ENCODE results near the gene ARFRP1. TPM values are rescaled to one million over a fixed set of nuclear protein-coding genes. Genes with fewer than 3 reads are reported as not detected.

The ARFRP1 gene
- total and polyA plus RNA-seq, 12 donors, result 18.8 to 75.9 (median 42.2) TPM

- H3K27ac ChIP-seq, result no peak overlapping the region
- peaks cover 0 to 47% of the 10 kb centered on the region in 2 donors for H3K36me3 ChIP-seq (replicated peaks in 1 of 2)
- H3K4me1 ChIP-seq (replicated peaks in 1 of 2), result no peaks in the 10 kb centered on the region
- H3K9me3 ChIP-seq (replicated peaks in 1 of 3), result no peaks in the 10 kb centered on the region
- no peak for TF ChIP-seq CTCF (IDR thresholded peaks at IDR 0.05)
- no peak for TF ChIP-seq POLR2A (IDR thresholded peaks at IDR 0.05)
- H3K27me3 ChIP-seq, result no peaks in the 10 kb centered on the region
- no peak overlapping the region for H3K4me3 ChIP-seq
- intact Hi-C loops (cut with DNase I), result no loop called here
- WGBS, 4 donors, result 91 to 97% (median 94%) methylated on average over 11 of the region's 11 CpGs
- no peak for DNase-seq
Observed at GRCh38 chr20:63668351-63668750, 39.4 kb downstream of the ARFRP1 start.

GRCh38 chr20:63667858-63668257 is 39.9 kb downstream of the ARFRP1 start:
- no peaks in the 10 kb centered on the region for H3K27me3 ChIP-seq
- DNase-seq, result no peak
- no peak for TF ChIP-seq POLR2A (IDR thresholded peaks at IDR 0.05)
- no peak for TF ChIP-seq CTCF (IDR thresholded peaks at IDR 0.05)
- H3K4me1 ChIP-seq (replicated peaks in 1 of 2), result no peaks in the 10 kb centered on the region
- H3K27ac ChIP-seq, result no peak overlapping the region
- no peak overlapping the region for H3K4me3 ChIP-seq
- intact Hi-C loops (cut with DNase I), result no loop called here
- 88 to 95% (median 93%) methylated on average over 10 to 16 of the region's 16 CpGs for WGBS, 4 donors
- no peaks in the 10 kb centered on the region for H3K9me3 ChIP-seq (replicated peaks in 1 of 3)
- H3K36me3 ChIP-seq (replicated peaks in 1 of 2), result peaks cover 0 to 51% of the 10 kb centered on the region in 2 donors

GRCh38 chr20:63665708-63666107 is 42.1 kb downstream of the ARFRP1 start:
- intact Hi-C loops (cut with DNase I), result no loop called here
- no peaks in the 10 kb centered on the region for H3K27me3 ChIP-seq
- H3K27ac ChIP-seq, result no peak overlapping the region
- WGBS, 4 donors, result 93 to 96% (median 95%) methylated on average over 3 to 14 of the region's 14 CpGs
- no peak overlapping the region for H3K4me3 ChIP-seq
- no peaks in the 10 kb centered on the region for H3K4me1 ChIP-seq (replicated peaks in 1 of 2)
- DNase-seq, result no peak
- TF ChIP-seq POLR2A (IDR thresholded peaks at IDR 0.05) (no peak), CTCF (IDR thresholded peaks at IDR 0.05) (no peak)
- peaks cover 0 to 61% of the 10 kb centered on the region in 2 donors for H3K36me3 ChIP-seq (replicated peaks in 1 of 2)
- H3K9me3 ChIP-seq (replicated peaks in 1 of 3), result no peaks in the 10 kb centered on the region

GRCh38 chr20:63664861-63665594 is 42.7 kb downstream of the ARFRP1 start:
- TF ChIP-seq CTCF (IDR thresholded peaks at IDR 0.05) (no peak), POLR2A (IDR thresholded peaks at IDR 0.05) (no peak)
- DNase-seq, result peak in 1 of 7 donors; percentile 75
- WGBS, 4 donors, result 73 to 87% (median 84%) methylated on average over 3 to 18 of the region's 18 CpGs
- Histone ChIP-seq H3K27ac (no peak overlapping the region), H3K27me3 (no peaks in the 10 kb centered on the region), H3K4me1 (replicated peaks in 1 of 2) (no peaks in the 10 kb centered on the region), H3K4me3 (no peak overlapping the region), H3K9me3 (replicated peaks in 1 of 3) (no peaks in the 10 kb centered on the region), H3K36me3 (replicated peaks in 1 of 2) (peaks cover 0 to 61% of the 10 kb centered on the region in 2 donors)
- intact Hi-C loops (cut with DNase I), result no loop called here
